Measurements from ENCODE around the gene OSBPL9.
"Not testable (repeated sequence)": the region's sequence is repeated elsewhere in the genome, so short reads cannot be mapped to it uniquely, and the experiment has no call there.

OSBPL9 gene

DNA sequence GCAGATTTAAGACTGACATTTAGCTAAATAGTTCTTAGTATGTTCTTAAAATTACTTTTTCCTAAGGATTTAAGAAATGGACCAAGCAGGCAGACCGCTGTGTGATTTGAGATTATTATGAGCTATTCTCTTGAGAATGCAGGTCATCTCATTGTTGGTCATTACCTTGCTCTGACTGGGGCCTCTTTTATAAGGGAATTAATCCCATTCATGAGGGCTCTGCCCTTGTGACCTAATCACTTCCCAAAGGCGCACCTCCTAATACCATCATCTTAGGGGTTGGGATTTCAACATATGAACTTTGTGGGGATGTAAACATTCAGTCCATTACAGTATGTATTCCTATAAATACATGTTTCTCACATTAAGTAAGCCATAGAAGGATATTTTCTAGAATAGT lies 24.2 kb downstream of the OSBPL9 start:
- Histone ChIP-seq H3K36me3 (ENCODE audit: control insufficient read depth, insufficient read depth, low read length) (no peaks in the 10 kb centered on the region), H3K27me3 (replicated peaks; ENCODE audit: control insufficient read depth, insufficient read depth, low read length) (no peaks in the 10 kb centered on the region), H3K4me3 (replicated peaks; ENCODE audit: low read depth, low read length) (no peak overlapping the region)
- TF ChIP-seq, protein P1, sequence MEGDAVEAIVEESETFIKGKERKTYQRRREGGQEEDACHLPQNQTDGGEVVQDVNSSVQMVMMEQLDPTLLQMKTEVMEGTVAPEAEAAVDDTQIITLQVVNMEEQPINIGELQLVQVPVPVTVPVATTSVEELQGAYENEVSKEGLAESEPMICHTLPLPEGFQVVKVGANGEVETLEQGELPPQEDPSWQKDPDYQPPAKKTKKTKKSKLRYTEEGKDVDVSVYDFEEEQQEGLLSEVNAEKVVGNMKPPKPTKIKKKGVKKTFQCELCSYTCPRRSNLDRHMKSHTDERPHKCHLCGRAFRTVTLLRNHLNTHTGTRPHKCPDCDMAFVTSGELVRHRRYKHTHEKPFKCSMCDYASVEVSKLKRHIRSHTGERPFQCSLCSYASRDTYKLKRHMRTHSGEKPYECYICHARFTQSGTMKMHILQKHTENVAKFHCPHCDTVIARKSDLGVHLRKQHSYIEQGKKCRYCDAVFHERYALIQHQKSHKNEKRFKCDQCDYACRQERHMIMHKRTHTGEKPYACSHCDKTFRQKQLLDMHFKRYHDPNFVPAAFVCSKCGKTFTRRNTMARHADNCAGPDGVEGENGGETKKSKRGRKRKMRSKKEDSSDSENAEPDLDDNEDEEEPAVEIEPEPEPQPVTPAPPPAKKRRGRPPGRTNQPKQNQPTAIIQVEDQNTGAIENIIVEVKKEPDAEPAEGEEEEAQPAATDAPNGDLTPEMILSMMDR (IDR thresholded peaks at IDR 0.05; ENCODE audit: insufficient read depth, low read length, poor library complexity, severe bottlenecking) = no peak
- DNase-seq (ENCODE audit: extremely low read depth, insufficient read length) = no peak

DNA sequence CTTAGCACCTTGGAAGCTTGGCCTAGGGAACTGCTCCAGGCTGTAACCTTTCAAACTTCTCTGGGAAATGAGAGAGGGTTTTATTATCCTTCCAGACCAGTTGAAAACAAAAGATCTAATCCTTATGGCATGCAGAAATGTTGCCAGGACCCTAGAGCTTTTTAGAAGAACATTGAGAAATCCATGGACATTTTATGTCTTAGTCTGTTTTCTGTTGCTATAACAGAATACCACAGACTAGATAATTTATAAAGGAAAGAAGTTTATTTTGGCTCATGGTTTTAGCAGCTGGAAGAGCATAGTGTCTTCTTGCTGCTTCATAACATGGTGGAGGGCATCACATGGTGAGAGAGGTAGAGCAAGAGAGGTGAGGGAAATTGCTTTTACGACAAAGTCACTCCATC lies 25.8 kb downstream of the OSBPL9 start:
- no peak overlapping the region for H3K4me3 ChIP-seq (replicated peaks; ENCODE audit: low read depth, low read length)
- no peaks in the 10 kb centered on the region for H3K27me3 ChIP-seq (replicated peaks; ENCODE audit: control insufficient read depth, insufficient read depth, low read length)
- H3K36me3 ChIP-seq (ENCODE audit: control insufficient read depth, insufficient read depth, low read length) = no peaks in the 10 kb centered on the region
- TF ChIP-seq, protein P1 (IDR thresholded peaks at IDR 0.05; ENCODE audit: insufficient read depth, low read length, poor library complexity, severe bottlenecking) = no peak
- no peak for DNase-seq (ENCODE audit: extremely low read depth, insufficient read length)

GRCh38 chr1:51643362-51643761 lies 26.5 kb downstream of the OSBPL9 start:
- no peaks in the 10 kb centered on the region for H3K36me3 ChIP-seq (ENCODE audit: control insufficient read depth, insufficient read depth, low read length)
- no peak for DNase-seq (ENCODE audit: extremely low read depth, insufficient read length)
- H3K27me3 ChIP-seq (replicated peaks; ENCODE audit: control insufficient read depth, insufficient read depth, low read length) = no peaks in the 10 kb centered on the region
- TF ChIP-seq, protein P1 (IDR thresholded peaks at IDR 0.05; ENCODE audit: insufficient read depth, low read length, poor library complexity, severe bottlenecking) = no peak
- no peak overlapping the region for H3K4me3 ChIP-seq (replicated peaks; ENCODE audit: low read depth, low read length)

DNA sequence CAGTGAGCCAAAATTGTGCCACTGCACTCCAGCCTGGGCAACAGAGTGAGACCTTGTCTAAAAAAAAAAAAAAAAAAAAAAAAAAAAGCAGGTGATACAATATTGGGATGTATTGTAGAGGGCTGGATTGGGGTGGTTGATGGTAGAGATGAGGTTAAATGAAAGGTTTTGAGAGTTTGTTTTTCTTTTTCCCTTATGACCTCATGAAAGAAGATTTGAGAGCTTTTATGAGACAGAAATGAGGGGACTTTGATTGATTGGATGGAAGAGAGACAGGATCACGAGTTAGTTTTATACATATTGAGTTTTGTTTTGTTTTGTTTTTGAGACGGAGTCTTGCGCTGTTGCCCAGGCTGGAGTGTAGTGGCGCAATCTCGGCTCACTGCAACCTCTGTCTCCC lies 27.1 kb downstream of the OSBPL9 start:
- TF ChIP-seq, protein P1 (IDR thresholded peaks at IDR 0.05; ENCODE audit: insufficient read depth, low read length, poor library complexity, severe bottlenecking) = no peak
- no peak for DNase-seq (ENCODE audit: extremely low read depth, insufficient read length)
- Histone ChIP-seq H3K27me3 (replicated peaks; ENCODE audit: control insufficient read depth, insufficient read depth, low read length) (no peaks in the 10 kb centered on the region), H3K36me3 (ENCODE audit: control insufficient read depth, insufficient read depth, low read length) (no peaks in the 10 kb centered on the region), H3K4me3 (replicated peaks; ENCODE audit: low read depth, low read length) (no peak overlapping the region)

GRCh38 chr1:51644533-51645197 lies 27.8 kb downstream of the OSBPL9 start:
- no peak overlapping the region for H3K4me3 ChIP-seq (replicated peaks; ENCODE audit: low read depth, low read length)
- no peaks in the 10 kb centered on the region for H3K27me3 ChIP-seq (replicated peaks; ENCODE audit: control insufficient read depth, insufficient read depth, low read length)
- TF ChIP-seq, protein P1 (IDR thresholded peaks at IDR 0.05; ENCODE audit: insufficient read depth, low read length, poor library complexity, severe bottlenecking) = no peak
- no peaks in the 10 kb centered on the region for H3K36me3 ChIP-seq (ENCODE audit: control insufficient read depth, insufficient read depth, low read length)
- DNase-seq (ENCODE audit: extremely low read depth, insufficient read length) = no peak

- H3K4me3 ChIP-seq (replicated peaks; ENCODE audit: low read depth, low read length); DNase-seq (ENCODE audit: extremely low read depth, insufficient read length); H3K36me3 ChIP-seq (ENCODE audit: control insufficient read depth, insufficient read depth, low read length); H3K27me3 ChIP-seq (replicated peaks; ENCODE audit: control insufficient read depth, insufficient read depth, low read length): not testable (repeated sequence)
Observed at GRCh38 chr1:51646592-51646991, 29.7 kb downstream of the OSBPL9 start.
